ENCODE data around the gene EFHC1. TPM values are rescaled to one million over a fixed set of nuclear protein-coding genes. Genes with fewer than 3 reads are reported as not detected.

EFHC1 gene
- total RNA-seq, 1 experiment from 2014 or later, result 13.2 TPM

DNA sequence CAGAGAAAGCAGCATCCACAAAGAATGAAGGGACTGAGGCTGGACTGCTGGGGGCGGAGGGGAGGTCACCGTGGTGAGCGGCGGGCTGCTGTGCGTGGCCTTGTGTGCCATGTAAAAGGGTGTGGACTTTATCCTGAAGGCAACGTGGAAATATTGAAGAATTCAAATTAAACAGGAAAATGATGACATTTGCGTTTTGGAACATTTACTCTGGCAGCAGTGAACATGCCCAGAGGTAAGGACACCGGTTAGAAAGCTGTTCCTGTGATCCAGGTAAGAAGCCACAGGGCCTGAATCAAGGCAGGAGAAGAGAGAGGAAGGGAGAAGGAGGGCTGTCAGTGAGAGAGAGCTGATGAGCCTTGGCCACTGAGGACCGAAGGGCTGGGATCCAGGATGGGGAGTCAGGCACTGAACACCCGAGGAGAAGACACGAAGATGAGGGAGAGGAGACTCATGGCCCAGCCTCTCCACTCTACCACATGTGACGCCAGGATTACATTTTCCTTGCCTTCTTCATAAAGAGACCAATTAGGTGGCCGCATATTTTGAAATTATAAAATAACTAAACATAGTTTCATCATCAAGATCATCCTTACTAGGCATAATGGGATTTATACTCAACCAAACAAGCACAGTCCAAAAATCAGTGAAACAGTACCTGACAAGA, 98.3 kb downstream of the EFHC1 start:
- Histone ChIP-seq H3K79me1 (ENCODE audit: insufficient read depth, low read depth, low read length, poor library complexity, severe bottlenecking) (no peaks in the 10 kb centered on the region), H3K4me1 (ENCODE audit: insufficient read depth, low read length) (peaks cover under 1% of the 10 kb centered on the region; the same call in 1 of the 2 replicates), H3K4me2 (ENCODE audit: insufficient read depth, insufficient read length, low read length) (no peak overlapping the region), H3K56ac (ENCODE audit: insufficient read length, low read depth, low read length) (no peak overlapping the region), H3K23me2 (ENCODE audit: insufficient read length, low read depth, low read length, poor library complexity, severe bottlenecking) (no peaks in the 10 kb centered on the region), H4K91ac (ENCODE audit: insufficient read length, low read depth, low read length) (no peak overlapping the region), H3K9ac (ENCODE audit: extremely low read depth, insufficient read length, low read length) (no peak overlapping the region), H2BK20ac (ENCODE audit: low read depth, low read length, poor library complexity, severe bottlenecking) (no peak overlapping the region), H2BK120ac (ENCODE audit: low read depth, low read length, poor library complexity, severe bottlenecking) (no peak overlapping the region), H3K18ac (ENCODE audit: insufficient read length, low read depth, low read length) (peak overlapping the region; percentile 1), H3K14ac (ENCODE audit: insufficient read depth, low read length) (peak overlapping the region; percentile 51; the same call in 1 of the 2 replicates), H3K27me3 (ENCODE audit: insufficient read depth, low read length) (no peaks in the 10 kb centered on the region), H4K5ac (ENCODE audit: insufficient read length, low read depth, low read length) (no peak overlapping the region), H3K4ac (ENCODE audit: low read depth, low read length) (no peak overlapping the region), H3K9me3 (ENCODE audit: control insufficient read depth, low read depth, low read length) (no peaks in the 10 kb centered on the region), H3K23ac (ENCODE audit: insufficient read length, low read depth, low read length) (no peak overlapping the region), H2AK5ac (ENCODE audit: insufficient read length, low read length) (no peak overlapping the region), H4K8ac (replicated peaks; ENCODE audit: insufficient read length, low read depth, low read length) (no peak overlapping the region), H2AFZ (ENCODE audit: low read length) (no peak overlapping the region), H3K79me2 (ENCODE audit: insufficient read depth, low read length) (peaks cover 2% of the 10 kb centered on the region; the same call in 1 of the 2 replicates), H2BK5ac (ENCODE audit: insufficient read length, low read length) (no peak overlapping the region), H4K20me1 (ENCODE audit: control insufficient read depth, insufficient read depth, insufficient read length) (no peaks in the 10 kb centered on the region), H2BK15ac (ENCODE audit: low read depth, low read length) (no peak overlapping the region), H3T11ph (ENCODE audit: low read length) (no peak overlapping the region), H3K27ac (ENCODE audit: insufficient read length, low read depth, low read length) (no peak overlapping the region), H2BK12ac (ENCODE audit: insufficient read length, low read depth, low read length) (no peak overlapping the region)
- no peak for DNase-seq
- no peaks in the 10 kb centered on the region for H3K9me3 Mint-ChIP-seq
- WGBS (ENCODE audit: extremely low coverage, insufficient read length, low lambda C conversion rate), result no CpG with 5 or more reads among the region's 13 CpGs
- H3K27ac Mint-ChIP-seq, result peak overlapping the region; percentile 92 to 95 (median 92); a peak in 5 of 7 replicates
- H3K27me3 Mint-ChIP-seq (ENCODE audit: low read depth), result no peaks in the 10 kb centered on the region
- H3K36me3 Mint-ChIP-seq (ENCODE audit: insufficient read depth in 1 of 3, low read depth in 3 of 3), result peaks cover 6 to 27% (median 6%) of the 10 kb centered on the region in 3 experiments; a peak in 4 of 7 replicates
- H3K4me3 Mint-ChIP-seq, result peak overlapping the region in 1 of 2 experiments; percentile 7; a peak in 1 of 5 replicates
- TF ChIP-seq, protein P1, sequence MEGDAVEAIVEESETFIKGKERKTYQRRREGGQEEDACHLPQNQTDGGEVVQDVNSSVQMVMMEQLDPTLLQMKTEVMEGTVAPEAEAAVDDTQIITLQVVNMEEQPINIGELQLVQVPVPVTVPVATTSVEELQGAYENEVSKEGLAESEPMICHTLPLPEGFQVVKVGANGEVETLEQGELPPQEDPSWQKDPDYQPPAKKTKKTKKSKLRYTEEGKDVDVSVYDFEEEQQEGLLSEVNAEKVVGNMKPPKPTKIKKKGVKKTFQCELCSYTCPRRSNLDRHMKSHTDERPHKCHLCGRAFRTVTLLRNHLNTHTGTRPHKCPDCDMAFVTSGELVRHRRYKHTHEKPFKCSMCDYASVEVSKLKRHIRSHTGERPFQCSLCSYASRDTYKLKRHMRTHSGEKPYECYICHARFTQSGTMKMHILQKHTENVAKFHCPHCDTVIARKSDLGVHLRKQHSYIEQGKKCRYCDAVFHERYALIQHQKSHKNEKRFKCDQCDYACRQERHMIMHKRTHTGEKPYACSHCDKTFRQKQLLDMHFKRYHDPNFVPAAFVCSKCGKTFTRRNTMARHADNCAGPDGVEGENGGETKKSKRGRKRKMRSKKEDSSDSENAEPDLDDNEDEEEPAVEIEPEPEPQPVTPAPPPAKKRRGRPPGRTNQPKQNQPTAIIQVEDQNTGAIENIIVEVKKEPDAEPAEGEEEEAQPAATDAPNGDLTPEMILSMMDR (conservative IDR thresholded peaks at IDR 0.05), result no peak
- H3K4me1 Mint-ChIP-seq, result peaks cover 35 to 49% of the 10 kb centered on the region in 2 experiments

Measured in H9 (cell line).